ENCODE results near the gene SCGN. TPM values are rescaled to one million over a fixed set of nuclear protein-coding genes. Genes with fewer than 3 reads are reported as not detected.
A peak's percentile ranks its signal among the peaks of the same experiment; 100 is the strongest.

The SCGN gene
- total and polyA plus RNA-seq, 2 of the 13 experiments (the other 11 are each of a cell fraction or from before 2014, with no cell fraction given), result 2.9 to 29.0 TPM

- no peak for TF ChIP-seq TFDP2 (CRISPR knock-in tag; IDR thresholded peaks at IDR 0.05)
- TF ChIP-seq LCORL (IDR thresholded peaks at IDR 0.05), result no peak
- peak; percentile 79 for TF ChIP-seq LCORL (CRISPR knock-in tag; IDR thresholded peaks at IDR 0.05)
- TF ChIP-seq ZNF577 (CRISPR knock-in tag; IDR thresholded peaks at IDR 0.05; ENCODE audit: borderline replicate concordance, low read depth), result no peak
- TF ChIP-seq AHDC1 (CRISPR knock-in tag; IDR thresholded peaks at IDR 0.05; ENCODE audit: borderline replicate concordance), result peak; percentile 95
- TF ChIP-seq HMG20B (CRISPR knock-in tag; conservative IDR thresholded peaks at IDR 0.05), result peak; percentile 66; the same call in 1 of the 2 replicates
- TF ChIP-seq CREM (IDR thresholded peaks at IDR 0.05), result peak; percentile 71; the same call in 1 of the 2 replicates
- no peak for TF ChIP-seq CREM (CRISPR knock-in tag; IDR thresholded peaks at IDR 0.05)
- peak; percentile 45; the same call in 1 of the 2 replicates for TF ChIP-seq ZNF629 (CRISPR knock-in tag; conservative IDR thresholded peaks at IDR 0.05)
- TF ChIP-seq MIER3 (CRISPR knock-in tag; IDR thresholded peaks at IDR 0.05; ENCODE audit: borderline replicate concordance), result peak; percentile 87; the same call in 1 of the 2 replicates
- no peak for TF ChIP-seq AKNA (CRISPR knock-in tag; IDR thresholded peaks at IDR 0.05; ENCODE audit: borderline replicate concordance)
- TF ChIP-seq EHMT2 (IDR thresholded peaks at IDR 0.05; ENCODE audit: borderline replicate concordance, low read depth, low read length), result peak; percentile 90; the same call in 1 of the 2 replicates
- peak; percentile 96 for TF ChIP-seq SALL1 (CRISPR knock-in tag; IDR thresholded peaks at IDR 0.05)
- no peak for TF ChIP-seq HNRNPL (IDR thresholded peaks at IDR 0.05; ENCODE audit: low read depth, low read length)
- TF ChIP-seq PAF1 (CRISPR knock-in tag; IDR thresholded peaks at IDR 0.05), result no peak
- TF ChIP-seq MTERF4 (CRISPR knock-in tag; IDR thresholded peaks at IDR 0.05), result no peak
- TF ChIP-seq FOSL1 (CRISPR knock-in tag; IDR thresholded peaks at IDR 0.05; ENCODE audit: borderline replicate concordance), result peak; percentile 99
- TF ChIP-seq SETDB1 (CRISPR knock-in tag; IDR thresholded peaks at IDR 0.05; ENCODE audit: borderline replicate concordance), result no peak
These were observed 16.1 kb upstream of the SCGN start (continued) for GRCh38 chr6:25635886-25636317.
